Liver (tissue), 9 donors: ENCODE results near the gene PAPPA2. TPM values are rescaled to one million over a fixed set of nuclear protein-coding genes. Genes with fewer than 3 reads are reported as not detected.

Source experiments
- DNase-seq: peaks from one replicate; pipeline ENCODE4 v3.0.0-alpha.2; 2017; ENCODE audit warnings: low spot score
- H3K27ac ChIP-seq, 2 donors: one replicate each; pipeline ENCODE4 v1.7.0; 2013; ENCODE audit warnings: inconsistent platforms in 2 of 2, low read length in 2 of 2, control low read depth in 1 of 2, low read depth in 1 of 2, mild to moderate bottlenecking in 1 of 2
- H3K27me3 ChIP-seq, 4 donors: one replicate each; pipeline versions ENCODE4 v1.6.1 to v1.7.0; 2013; ENCODE audit warnings: low read length in 3 of 4, inconsistent platforms in 1 of 4, mild to moderate bottlenecking in 1 of 4, moderate library complexity in 1 of 4; ENCODE audit not compliant: control insufficient read depth in 4 of 4, insufficient read depth in 4 of 4
- H3K36me3 ChIP-seq, 4 donors: one replicate each; pipeline versions ENCODE4 v1.6.1 to v1.7.0; 2013; ENCODE audit warnings: low read length in 3 of 4, mild to moderate bottlenecking in 3 of 4, low read depth in 1 of 4, moderate library complexity in 1 of 4; ENCODE audit not compliant: control insufficient read depth in 4 of 4, insufficient read depth in 3 of 4
- H3K4me1 ChIP-seq, 4 donors: one replicate each; pipeline versions ENCODE4 v1.6.1 to v1.7.0; 2013; ENCODE audit warnings: low read length in 3 of 4, mild to moderate bottlenecking in 3 of 4, moderate library complexity in 1 of 4; ENCODE audit not compliant: control insufficient read depth in 4 of 4, insufficient read depth in 4 of 4
- H3K4me3 ChIP-seq, 3 donors: one replicate each; pipeline versions ENCODE4 v1.6.1 to v1.7.0; 2013; ENCODE audit warnings: low read length in 3 of 3, control low read depth in 1 of 3, low read depth in 1 of 3, mild to moderate bottlenecking in 1 of 3
- H3K9ac ChIP-seq, 2 donors: one replicate each; pipeline ENCODE4 v1.7.0; 2013; ENCODE audit warnings: low read length in 2 of 2, mild to moderate bottlenecking in 2 of 2, moderate library complexity in 2 of 2, control low read depth in 1 of 2, low read depth in 1 of 2
- H3K9me3 ChIP-seq, 4 donors: one replicate each; pipeline versions ENCODE4 v1.6.1 to v1.7.0; 2013; ENCODE audit warnings: low read length in 3 of 4; ENCODE audit not compliant: control insufficient read depth in 4 of 4
- ATF3 ChIP-seq: IDR thresholded peaks from 2 replicates; pipeline ENCODE4 v1.6.1; 2016; ENCODE audit warnings: antibody characterized with exemption
- CTCF ChIP-seq: fragments of 150-350 bp; IDR thresholded peaks from 2 replicates; pipeline ENCODE4 v1.5.1; 2017; ENCODE audit warnings: improper control_type of control experiment, low read depth, low read length; ENCODE audit not compliant: missing input control
- EGR1 ChIP-seq, 2 donors: IDR thresholded peaks; 2 replicates each; pipeline ENCODE4 v1.6.1; 2016 to 2018; ENCODE audit warnings: antibody characterized with exemption in 2 of 2, low read depth in 2 of 2
- FOXA1 ChIP-seq: IDR thresholded peaks from 2 replicates; pipeline ENCODE4 v1.6.1; 2016; ENCODE audit warnings: antibody characterized with exemption
- FOXA2 ChIP-seq: IDR thresholded peaks from 2 replicates; pipeline ENCODE4 v1.6.1; 2016; ENCODE audit warnings: antibody characterized with exemption
- GABPA ChIP-seq, 2 donors: IDR thresholded peaks in 1 of 2; conservative IDR thresholded peaks in 1 of 2; 2 replicates each; pipeline ENCODE4 v1.6.1; 2016; ENCODE audit warnings: antibody characterized with exemption in 2 of 2, mild to moderate bottlenecking in 1 of 2, moderate library complexity in 1 of 2
- HNF4A ChIP-seq, 2 donors: conservative IDR thresholded peaks; 2 replicates each; pipeline ENCODE4 v1.6.1; 2016; ENCODE audit warnings: antibody characterized with exemption in 2 of 2, mild to moderate bottlenecking in 2 of 2
- HNF4G ChIP-seq: IDR thresholded peaks from 2 replicates; pipeline ENCODE4 v1.6.1; 2016; ENCODE audit warnings: antibody characterized with exemption
- JUND ChIP-seq, 2 donors: IDR thresholded peaks; 2 replicates each; pipeline ENCODE4 v1.6.1; 2016; ENCODE audit warnings: antibody characterized with exemption in 2 of 2
- MAX ChIP-seq: IDR thresholded peaks from 2 replicates; pipeline ENCODE4 v1.6.1; 2016; ENCODE audit warnings: antibody characterized with exemption
- REST ChIP-seq: IDR thresholded peaks from 2 replicates; pipeline ENCODE4 v1.6.1; 2016; ENCODE audit warnings: antibody characterized with exemption, mild to moderate bottlenecking
- TAF1 ChIP-seq: conservative IDR thresholded peaks from 2 replicates; pipeline ENCODE4 v1.6.1; 2016; ENCODE audit warnings: antibody characterized with exemption, mild to moderate bottlenecking
- ZBTB33 ChIP-seq: IDR thresholded peaks from 2 replicates; pipeline ENCODE4 v1.6.1; 2016; ENCODE audit warnings: antibody characterized with exemption
- WGBS: extraction: QIAGEN DNeasy Blood & Tissue Kit; methylation state at CpG from one replicate; pipeline ENCODE4 v1.1.7; 2013; 5-methylcytosine and 5-hydroxymethylcytosine counted together
- polyA plus RNA-seq, 2 donors: library from polyadenylated mRNA; stranded (reverse) in 1 of 2; unstranded in 1 of 2; fragments of 200-250 nt in 1 of 2; fragments of >200 nt in 1 of 2; fragmentation: Nextera tagmentation in 1 of 2; extraction: Ambion mirVana in 1 of 2; gene quantifications; one replicate each; pipeline versions ENCODE4 v1.2.1 to v1.2.3, GENCODE V29; 2013 to 2015
- total RNA-seq, 2 donors: library from RNA; depleted of rRNA; stranded (reverse); fragments of >200 nt; gene quantifications; one replicate each; pipeline ENCODE4 v1.2.3, GENCODE V29; 2014
- donor health status: healthy.
- donor health status: healthy.
- donor health status: healthy.
- donor health status: healthy.
- donor health status: healthy.

The PAPPA2 gene
- total and polyA plus RNA-seq, 4 donors: 0.19 to 27.2 (median 13.4) TPM

- Histone ChIP-seq H3K36me3 (no peaks in the 10 kb centered on the region), H3K27me3 (no peaks in the 10 kb centered on the region), H3K9ac (no peak overlapping the region), H3K4me1 (no peaks in the 10 kb centered on the region), H3K9me3 (no peaks in the 10 kb centered on the region), H3K4me3 (no peak overlapping the region), H3K27ac (no peak overlapping the region)
- DNase-seq: no peak
- TF ChIP-seq HNF4A (conservative IDR thresholded peaks at IDR 0.05) (no peak), ZBTB33 (no peak), TAF1 (no peak), EGR1 (IDR thresholded peaks at IDR 0.05; ENCODE audit: low read depth in 2 of 2) (no peak), MAX (no peak), FOXA2 (no peak), FOXA1 (no peak), JUND (IDR thresholded peaks at IDR 0.05) (no peak), REST (no peak), HNF4G (no peak), CTCF (no peak), GABPA (IDR thresholded peaks at IDR 0.05 in 1 of 2, conservative IDR thresholded peaks at IDR 0.05 in 1 of 2) (no peak), ATF3 (no peak)
- 92% methylated on average over 13 of the region's 13 CpGs for WGBS
These were observed 417.0 kb downstream of the PAPPA2 start for GRCh38 chr1:176879784-176880620.
